Left lung (tissue), 10 donors: ENCODE measurements around the gene GAK. TPM values are rescaled to one million over a fixed set of nuclear protein-coding genes. Genes with fewer than 3 reads are reported as not detected.
A peak's percentile ranks its signal among the peaks of the same experiment; 100 is the strongest.

Experiments
- ATAC-seq: fragments of 200-7000 bp; cut with Tn5 transposase; one replicate; pipeline ENCODE4 v1.9.1; 2020; ENCODE audit warnings: moderate library complexity
- DNase-seq, 4 donors: peaks; one replicate each; pipeline ENCODE4 v3.0.0-alpha.2; 2013 to 2020
- H3K27ac ChIP-seq, 2 donors: fragments of 200-600 bp; sonication (generic) in 1 of 2; one replicate each; pipeline versions ENCODE4 v1.5.0 to v1.8.0; 2020 to 2021
- H3K27me3 ChIP-seq, 2 donors: fragments of 200-600 bp; sonication (generic) in 1 of 2; one replicate each; pipeline versions ENCODE4 v1.5.0 to v1.8.0; 2020 to 2021
- H3K36me3 ChIP-seq, 2 donors: fragments of 200-600 bp; sonication (generic) in 1 of 2; one replicate each; pipeline versions ENCODE4 v1.5.0 to v1.8.0; 2020 to 2021
- H3K4me1 ChIP-seq, 2 donors: fragments of 200-600 bp; one replicate each; pipeline ENCODE4 v1.8.0; 2021
- H3K4me3 ChIP-seq, 2 donors: fragments of 200-600 bp; sonication (generic) in 1 of 2; one replicate each; pipeline versions ENCODE4 v1.5.0 to v1.8.0; 2020 to 2021; ENCODE audit warnings: mild to moderate bottlenecking in 1 of 2
- H3K9me3 ChIP-seq, 2 donors: fragments of 200-600 bp; sonication (generic) in 1 of 2; one replicate each; pipeline versions ENCODE4 v1.5.0 to v1.8.0; 2020 to 2021
- intact Hi-C, 2 donors: fragments of 100-400 bp; cut with DNase I; formaldehyde crosslinking; loops; one replicate each; pipeline versions ENCODE4 v1.11.2 to v1.14.2; 2022
- polyA plus RNA-seq, 6 donors: library from polyadenylated mRNA; unstranded; fragments of 120-200 nt; gene quantifications; one replicate each; pipeline ENCODE4 v1.2.1, GENCODE V29; 2013; ENCODE audit not compliant: insufficient read length in 6 of 6
- total RNA-seq, 2 donors: library from RNA; stranded (reverse); fragmentation: NEBNext Ultra II Directional; extraction: Animal tissue kit (Norgen Biotek cat#: 25700); gene quantifications; one replicate each; pipeline ENCODE4 v1.2.1, GENCODE V29; 2021
- TF ChIP-seq, protein P1 (sequence below), 2 donors: fragments of 200-600 bp; sonication (generic) in 1 of 2; IDR thresholded peaks; one replicate each; pipeline versions ENCODE4 v1.5.0 to v1.8.0; 2021; ENCODE audit warnings: antibody characterized with exemption in 2 of 2
- donor health status: DM: no; HTN: yes; CAD: no.
- donor health status: DM: no; HTN: no; CAD: no.

GAK gene
- total and polyA plus RNA-seq, 8 donors: 42.7 to 121 (median 50.3) TPM

DNA sequence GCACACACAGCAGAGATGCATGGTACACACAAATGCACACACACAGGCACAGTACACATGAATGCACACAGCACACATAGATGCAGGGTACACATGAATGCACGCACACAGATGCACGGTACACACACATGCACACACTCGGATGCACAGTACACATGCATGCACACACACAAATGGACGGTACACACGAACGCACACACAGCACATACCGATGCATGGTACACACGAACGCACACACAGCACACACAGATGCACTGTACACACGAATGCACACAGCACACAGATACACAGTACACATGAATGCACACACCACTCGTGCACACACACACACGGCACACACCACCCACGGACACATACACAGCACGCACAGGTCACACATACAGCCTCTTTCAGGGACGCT is 62.3 kb downstream of the GAK start:
- no peak overlapping the region for H3K4me3 ChIP-seq

DNA sequence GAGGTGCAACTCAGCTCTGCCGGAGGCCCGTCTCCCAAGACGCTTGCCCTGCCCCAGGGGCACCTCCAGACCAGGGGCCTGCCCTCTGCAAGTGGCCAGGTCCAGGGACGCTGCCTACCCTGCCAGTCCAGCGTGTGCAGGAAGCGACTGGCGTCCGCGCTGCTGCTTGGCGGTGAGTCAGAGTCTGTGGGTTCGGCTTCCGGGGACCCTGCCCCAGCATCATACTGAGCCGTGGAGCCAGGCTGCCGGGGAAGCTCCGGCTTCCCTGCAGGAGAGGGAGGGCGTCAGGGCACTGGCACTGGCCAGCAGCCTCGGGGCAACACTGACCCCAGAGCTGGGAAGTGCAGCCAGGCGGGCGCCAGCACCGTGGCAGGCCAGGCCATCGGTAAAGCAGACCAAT is 63.7 kb downstream of the GAK start:
- no peaks in the 10 kb centered on the region for H3K9me3 ChIP-seq
- no peaks in the 10 kb centered on the region for H3K27me3 ChIP-seq
- ATAC-seq (no peak), DNase-seq (no peak)
- peaks cover 0 to 94% of the 10 kb centered on the region in 2 donors for H3K36me3 ChIP-seq
- H3K4me1 ChIP-seq: no peaks in the 10 kb centered on the region
- TF ChIP-seq, protein P1, sequence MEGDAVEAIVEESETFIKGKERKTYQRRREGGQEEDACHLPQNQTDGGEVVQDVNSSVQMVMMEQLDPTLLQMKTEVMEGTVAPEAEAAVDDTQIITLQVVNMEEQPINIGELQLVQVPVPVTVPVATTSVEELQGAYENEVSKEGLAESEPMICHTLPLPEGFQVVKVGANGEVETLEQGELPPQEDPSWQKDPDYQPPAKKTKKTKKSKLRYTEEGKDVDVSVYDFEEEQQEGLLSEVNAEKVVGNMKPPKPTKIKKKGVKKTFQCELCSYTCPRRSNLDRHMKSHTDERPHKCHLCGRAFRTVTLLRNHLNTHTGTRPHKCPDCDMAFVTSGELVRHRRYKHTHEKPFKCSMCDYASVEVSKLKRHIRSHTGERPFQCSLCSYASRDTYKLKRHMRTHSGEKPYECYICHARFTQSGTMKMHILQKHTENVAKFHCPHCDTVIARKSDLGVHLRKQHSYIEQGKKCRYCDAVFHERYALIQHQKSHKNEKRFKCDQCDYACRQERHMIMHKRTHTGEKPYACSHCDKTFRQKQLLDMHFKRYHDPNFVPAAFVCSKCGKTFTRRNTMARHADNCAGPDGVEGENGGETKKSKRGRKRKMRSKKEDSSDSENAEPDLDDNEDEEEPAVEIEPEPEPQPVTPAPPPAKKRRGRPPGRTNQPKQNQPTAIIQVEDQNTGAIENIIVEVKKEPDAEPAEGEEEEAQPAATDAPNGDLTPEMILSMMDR (IDR thresholded peaks at IDR 0.05): no peak
- H3K27ac ChIP-seq: no peak overlapping the region
- H3K4me3 ChIP-seq: no peak overlapping the region
- intact Hi-C loops: no loop called here

More for the DNA sequence above, 62.3 kb downstream of the GAK start:
- Histone ChIP-seq H3K9me3 (no peaks in the 10 kb centered on the region), H3K36me3 (peaks cover 0 to 94% of the 10 kb centered on the region in 2 donors), H3K4me1 (no peaks in the 10 kb centered on the region), H3K27me3 (no peaks in the 10 kb centered on the region), H3K27ac (no peak overlapping the region)
- DNase-seq (no peak), ATAC-seq (no peak)
- TF ChIP-seq, protein P1 (IDR thresholded peaks at IDR 0.05): no peak
- intact Hi-C loops: no loop called here

DNA sequence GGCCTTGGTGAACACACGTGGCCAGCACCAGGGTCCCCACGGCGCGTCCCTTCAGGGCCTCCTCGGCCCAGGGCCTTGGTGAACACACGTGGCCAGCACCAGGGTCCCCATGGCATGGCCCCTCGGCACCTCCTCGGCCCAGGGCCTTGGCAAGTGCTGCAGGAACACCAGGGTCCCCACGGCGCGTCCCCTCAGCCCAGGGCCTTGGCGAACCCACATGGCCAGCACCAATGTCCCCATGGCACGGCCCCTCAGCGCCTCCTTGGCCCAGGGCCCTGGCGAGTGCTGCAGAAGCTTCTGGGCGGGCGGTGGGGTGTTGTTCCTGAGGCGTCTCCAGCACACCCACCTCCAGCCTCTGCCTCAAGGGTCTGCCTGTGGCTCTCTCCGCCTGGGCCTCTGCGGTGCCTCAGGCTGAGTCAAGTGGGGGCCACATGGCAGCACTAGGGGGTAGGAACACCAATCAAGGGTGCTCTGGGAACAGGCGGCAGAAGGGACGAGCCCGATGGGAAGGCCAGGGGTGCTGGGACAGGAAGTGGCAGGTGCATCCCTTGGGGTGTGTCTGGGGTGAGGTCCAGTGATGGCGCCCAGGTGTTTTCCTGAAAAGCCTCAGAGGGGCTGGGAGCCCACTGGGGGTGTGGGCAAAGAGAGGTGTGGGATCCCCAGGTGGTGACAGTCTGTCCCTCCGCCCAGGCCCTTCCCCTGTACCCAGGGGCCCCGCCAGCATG is 64.4 kb downstream of the GAK start:
- Histone ChIP-seq H3K36me3 (peaks cover 0 to 94% of the 10 kb centered on the region in 2 donors), H3K9me3 (no peaks in the 10 kb centered on the region), H3K27ac (no peak overlapping the region), H3K4me1 (no peaks in the 10 kb centered on the region), H3K4me3 (no peak overlapping the region), H3K27me3 (no peaks in the 10 kb centered on the region)
- ATAC-seq: no peak
- no peak for DNase-seq
- TF ChIP-seq, protein P1 (IDR thresholded peaks at IDR 0.05): no peak
- intact Hi-C loops: no loop called here

DNA sequence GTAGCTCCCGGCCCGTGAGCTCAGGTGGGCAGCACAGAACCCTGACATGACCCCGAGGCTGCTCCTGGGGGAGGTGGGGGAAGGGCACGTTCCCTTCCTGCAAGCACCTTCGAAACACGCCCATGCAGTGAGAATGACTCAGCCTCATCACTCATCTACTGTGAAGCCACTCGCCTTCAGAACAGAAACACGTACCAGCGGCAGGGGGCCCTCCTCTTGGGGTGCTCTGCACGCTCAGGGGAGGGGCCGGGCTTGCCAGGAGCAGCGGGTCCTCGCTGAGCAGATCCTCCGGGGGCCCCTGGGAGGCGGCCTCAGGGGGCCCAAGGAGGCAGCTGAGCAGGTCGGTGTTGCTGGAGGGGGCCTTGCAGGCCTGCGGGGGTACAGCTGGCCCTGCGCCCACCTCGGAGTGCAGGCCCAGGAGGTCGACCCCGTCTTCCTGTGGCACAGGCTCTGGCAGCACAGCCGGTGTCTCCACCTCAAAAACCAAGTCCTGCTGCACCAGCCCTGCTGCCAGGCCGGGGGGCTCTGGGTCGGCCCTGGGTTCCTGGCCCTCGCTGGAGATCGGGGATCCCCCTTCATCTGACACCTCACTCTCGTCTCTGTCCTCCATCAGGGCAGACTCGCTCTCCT is 65.2 kb downstream of the GAK start:
- H3K4me1 ChIP-seq: no peaks in the 10 kb centered on the region
- no peak overlapping the region for H3K27ac ChIP-seq
- TF ChIP-seq, protein P1 (IDR thresholded peaks at IDR 0.05): no peak
- intact Hi-C loops: no loop called here
- ATAC-seq (no peak), DNase-seq (no peak)
- H3K36me3 ChIP-seq: peaks cover 0 to 94% of the 10 kb centered on the region in 2 donors
- H3K9me3 ChIP-seq: no peaks in the 10 kb centered on the region
- no peaks in the 10 kb centered on the region for H3K27me3 ChIP-seq
- H3K4me3 ChIP-seq: no peak overlapping the region

DNA sequence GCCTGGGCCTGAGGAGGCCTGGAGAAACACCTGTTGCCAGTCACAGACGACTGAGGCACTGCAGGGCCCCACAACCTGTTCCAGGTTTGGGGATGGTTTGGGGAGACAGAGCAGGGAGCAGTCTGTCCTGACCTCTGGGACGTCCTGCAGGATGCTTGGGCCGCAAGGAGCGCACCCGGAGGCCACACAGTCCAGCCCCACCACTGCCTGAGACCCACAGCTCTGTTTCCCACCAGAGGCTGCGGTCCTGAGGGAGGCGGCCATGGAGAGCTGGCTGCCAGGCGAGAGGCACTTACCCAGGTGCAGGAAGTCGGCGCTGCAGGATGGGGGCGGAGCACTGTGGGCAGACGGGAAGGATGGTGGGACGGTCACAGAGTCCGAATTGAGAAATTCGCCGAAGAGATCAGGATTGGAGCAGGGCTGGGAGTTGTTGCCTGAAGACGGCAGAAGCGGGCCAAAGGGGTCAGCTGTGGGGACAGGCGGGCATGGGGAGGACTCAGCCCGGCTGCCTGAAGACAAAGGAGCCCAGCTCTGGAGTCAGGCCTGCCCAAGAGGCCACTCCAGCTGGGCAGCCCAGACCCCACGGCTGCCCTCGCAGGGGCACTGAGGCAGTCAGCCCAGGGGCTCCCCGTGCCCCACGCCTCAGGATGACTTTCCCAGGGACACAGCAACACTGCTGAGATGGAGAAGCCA is 65.9 kb downstream of the GAK start:
- H3K36me3 ChIP-seq: peaks cover 0 to 94% of the 10 kb centered on the region in 2 donors
- no peaks in the 10 kb centered on the region for H3K9me3 ChIP-seq
- DNase-seq (peak in 1 of 4 donors; percentile 61), ATAC-seq (no peak)
- no peak overlapping the region for H3K27ac ChIP-seq
- TF ChIP-seq, protein P1 (IDR thresholded peaks at IDR 0.05): no peak
- H3K27me3 ChIP-seq: no peaks in the 10 kb centered on the region
- no peak overlapping the region for H3K4me3 ChIP-seq
- no peaks in the 10 kb centered on the region for H3K4me1 ChIP-seq
- intact Hi-C loops: no loop called here
